HG03457 (cell line): ENCODE measurements around the gene DENR.

Source experiments
- ATAC-seq: cut with Tn5 transposase; IDR thresholded peaks from one replicate; pipeline ENCODE4 v1.9.1; 2021; ENCODE audit warnings: moderate number of reproducible peaks; ENCODE audit not compliant: unreplicated experiment

DENR gene

GRCh38 chr12:122813310-122813713 lies 60.7 kb downstream of the DENR start:
- ATAC-seq = no peak

GRCh38 chr12:122819209-122819785 lies 66.7 kb downstream of the DENR start:
- no peak for ATAC-seq

- no peak for ATAC-seq
These were observed 67.5 kb downstream of the DENR start for GRCh38 chr12:122820138-122820537.
